ENCODE data around the gene MYLK2.

DNA sequence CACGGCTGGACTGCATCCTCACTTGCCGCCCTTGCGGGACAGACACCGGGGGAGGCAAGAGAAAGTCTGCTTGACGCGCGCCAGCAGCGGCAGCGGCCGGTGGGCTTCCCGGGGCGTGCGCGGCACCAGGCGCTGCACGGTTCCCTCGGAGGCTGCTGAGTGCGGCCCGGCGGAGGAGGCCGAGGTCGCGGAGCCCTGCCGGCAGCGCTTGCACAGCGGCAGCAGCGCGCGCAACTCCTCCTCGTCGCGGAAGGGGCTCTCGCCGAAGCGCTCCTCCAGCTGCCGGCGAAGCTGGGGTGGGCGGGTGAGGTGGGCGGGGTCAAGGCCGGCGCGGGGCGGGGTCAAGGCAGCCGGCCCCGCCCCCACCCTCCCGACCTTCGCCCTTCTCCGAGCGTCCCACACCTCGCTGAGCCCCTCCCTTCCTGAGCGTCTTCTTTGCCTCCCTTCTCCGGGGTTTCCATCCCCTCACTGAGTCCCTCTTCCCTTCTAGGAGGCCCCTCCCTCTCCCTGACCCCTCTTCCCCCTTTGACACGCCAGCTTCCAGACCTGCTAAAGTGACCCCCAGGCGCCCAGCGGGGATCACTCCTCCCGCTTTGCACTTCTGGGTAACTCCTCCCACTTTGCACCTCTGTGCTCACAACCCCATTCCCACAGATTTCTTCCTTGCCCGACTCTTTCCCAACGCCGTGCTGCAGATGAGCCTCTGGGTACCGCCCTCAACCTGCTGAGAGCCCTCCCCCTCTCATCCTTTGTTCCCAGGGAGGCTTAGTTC lies 42.4 kb downstream of the MYLK2 start:
- TF ChIP-seq, protein P1, sequence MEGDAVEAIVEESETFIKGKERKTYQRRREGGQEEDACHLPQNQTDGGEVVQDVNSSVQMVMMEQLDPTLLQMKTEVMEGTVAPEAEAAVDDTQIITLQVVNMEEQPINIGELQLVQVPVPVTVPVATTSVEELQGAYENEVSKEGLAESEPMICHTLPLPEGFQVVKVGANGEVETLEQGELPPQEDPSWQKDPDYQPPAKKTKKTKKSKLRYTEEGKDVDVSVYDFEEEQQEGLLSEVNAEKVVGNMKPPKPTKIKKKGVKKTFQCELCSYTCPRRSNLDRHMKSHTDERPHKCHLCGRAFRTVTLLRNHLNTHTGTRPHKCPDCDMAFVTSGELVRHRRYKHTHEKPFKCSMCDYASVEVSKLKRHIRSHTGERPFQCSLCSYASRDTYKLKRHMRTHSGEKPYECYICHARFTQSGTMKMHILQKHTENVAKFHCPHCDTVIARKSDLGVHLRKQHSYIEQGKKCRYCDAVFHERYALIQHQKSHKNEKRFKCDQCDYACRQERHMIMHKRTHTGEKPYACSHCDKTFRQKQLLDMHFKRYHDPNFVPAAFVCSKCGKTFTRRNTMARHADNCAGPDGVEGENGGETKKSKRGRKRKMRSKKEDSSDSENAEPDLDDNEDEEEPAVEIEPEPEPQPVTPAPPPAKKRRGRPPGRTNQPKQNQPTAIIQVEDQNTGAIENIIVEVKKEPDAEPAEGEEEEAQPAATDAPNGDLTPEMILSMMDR (conservative IDR thresholded peaks at IDR 0.05; ENCODE audit: low read depth, low read length): no peak
- TF ChIP-seq RAD21 (IDR thresholded peaks at IDR 0.05; ENCODE audit: low read length) (no peak), CEBPB (IDR thresholded peaks at IDR 0.05; ENCODE audit: low read depth, low read length) (no peak), POLR2A (IDR thresholded peaks at IDR 0.05; ENCODE audit: low read depth, low read length) (no peak), RFX5 (IDR thresholded peaks at IDR 0.05; ENCODE audit: low read depth, low read length) (no peak), MXI1 (IDR thresholded peaks at IDR 0.05; ENCODE audit: borderline replicate concordance, low read depth, low read length) (no peak)

Data from IMR-90 (cell line).